H1 (cell line): ENCODE results near the gene PHLPP2. TPM values are rescaled to one million over a fixed set of nuclear protein-coding genes. Genes with fewer than 3 reads are reported as not detected.

ENCODE experiments used
- KDM4A ChIP-seq: IDR thresholded peaks from one replicate; pipeline ENCODE4 v1.7.1; 2012; ENCODE audit warnings: low read depth, mild to moderate bottlenecking, moderate library complexity, low read length, inconsistent platforms; ENCODE audit not compliant: severe bottlenecking
- polyA plus RNA-seq, 7 experiments: library from polyadenylated mRNA; depleted of rRNA in 3 of 7; stranded (reverse) in 5 of 7; unstranded in 2 of 7; fragments of >200 nt in 5 of 7; fragments of 200-250 nt in 2 of 7; gene quantifications; 1 replicate in 5 of 7; 2 replicates in 1 of 7; 4 replicates in 1 of 7; pipeline versions ENCODE4 v1.2.1 to v1.2.3, GENCODE V29; 2011 to 2013; ENCODE audit warnings: missing spikeins in 2 of 7, mixed read lengths in 2 of 7
- total RNA-seq: library from RNA; stranded (reverse); fragmentation: NEBNext Ultra II Directional; extraction: Animal tissue kit (Norgen Biotek cat#: 25700); gene quantifications from 2 replicates; pipeline ENCODE4 v1.2.1, GENCODE V29; 2021

The PHLPP2 gene
- total and polyA plus RNA-seq, 2 of the 8 experiments (the other 6 are each of a cell fraction or from before 2014, with no cell fraction given): 7.3 to 12.9 TPM

- TF ChIP-seq KDM4A: no peak
- TF ChIP-seq, all 59 proteins: peak for 0
These were observed 18.5 kb downstream of the PHLPP2 start (continued) for GRCh38 chr16:71706046-71706445.
